Left lung (tissue), 10 donors: ENCODE data around the gene PRICKLE3. TPM values are rescaled to one million over a fixed set of nuclear protein-coding genes. Genes with fewer than 3 reads are reported as not detected.

Experiments
- ATAC-seq: fragments of 200-7000 bp; cut with Tn5 transposase; one replicate; pipeline ENCODE4 v1.9.1; 2020; ENCODE audit warnings: moderate library complexity
- DNase-seq, 4 donors: peaks; one replicate each; pipeline ENCODE4 v3.0.0-alpha.2; 2013 to 2020
- H3K27ac ChIP-seq, 2 donors: fragments of 200-600 bp; sonication (generic) in 1 of 2; one replicate each; pipeline versions ENCODE4 v1.5.0 to v1.8.0; 2020 to 2021
- H3K27me3 ChIP-seq, 2 donors: fragments of 200-600 bp; sonication (generic) in 1 of 2; one replicate each; pipeline versions ENCODE4 v1.5.0 to v1.8.0; 2020 to 2021
- H3K36me3 ChIP-seq, 2 donors: fragments of 200-600 bp; sonication (generic) in 1 of 2; one replicate each; pipeline versions ENCODE4 v1.5.0 to v1.8.0; 2020 to 2021
- H3K4me1 ChIP-seq, 2 donors: fragments of 200-600 bp; one replicate each; pipeline ENCODE4 v1.8.0; 2021
- H3K4me3 ChIP-seq, 2 donors: fragments of 200-600 bp; sonication (generic) in 1 of 2; one replicate each; pipeline versions ENCODE4 v1.5.0 to v1.8.0; 2020 to 2021; ENCODE audit warnings: mild to moderate bottlenecking in 1 of 2
- H3K9me3 ChIP-seq, 2 donors: fragments of 200-600 bp; sonication (generic) in 1 of 2; one replicate each; pipeline versions ENCODE4 v1.5.0 to v1.8.0; 2020 to 2021
- intact Hi-C, 2 donors: fragments of 100-400 bp; cut with DNase I; formaldehyde crosslinking; loops; one replicate each; pipeline versions ENCODE4 v1.11.2 to v1.14.2; 2022
- polyA plus RNA-seq, 6 donors: library from polyadenylated mRNA; unstranded; fragments of 120-200 nt; gene quantifications; one replicate each; pipeline ENCODE4 v1.2.1, GENCODE V29; 2013; ENCODE audit not compliant: insufficient read length in 6 of 6
- total RNA-seq, 2 donors: library from RNA; stranded (reverse); fragmentation: NEBNext Ultra II Directional; extraction: Animal tissue kit (Norgen Biotek cat#: 25700); gene quantifications; one replicate each; pipeline ENCODE4 v1.2.1, GENCODE V29; 2021
- TF ChIP-seq, protein P1 (sequence below), 2 donors: fragments of 200-600 bp; sonication (generic) in 1 of 2; IDR thresholded peaks; one replicate each; pipeline versions ENCODE4 v1.5.0 to v1.8.0; 2021; ENCODE audit warnings: antibody characterized with exemption in 2 of 2
- donor health status: DM: no; HTN: yes; CAD: no.
- donor health status: DM: no; HTN: no; CAD: no.

The PRICKLE3 gene
- total and polyA plus RNA-seq, 8 donors: 5.5 to 17.6 (median 5.8) TPM

DNA sequence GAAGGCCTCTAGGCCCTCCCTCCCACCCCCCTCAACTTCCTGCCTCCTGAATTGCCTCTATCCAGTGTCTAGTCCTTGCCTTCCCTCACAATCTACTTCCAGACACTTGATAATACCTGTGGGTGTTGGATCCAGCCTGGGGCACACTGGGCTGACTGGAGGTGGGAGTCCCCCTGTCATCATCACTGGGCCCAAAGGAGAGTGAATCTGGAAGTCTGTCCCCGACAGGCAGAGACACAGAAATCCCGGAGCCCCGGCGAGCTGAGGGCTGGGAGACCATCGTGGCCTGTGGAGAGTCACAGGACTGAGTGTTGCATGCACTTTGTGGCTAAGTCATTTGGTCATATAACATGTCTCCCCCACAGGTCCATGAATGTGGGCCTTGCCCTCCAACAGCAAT is 22.2 kb upstream of the PRICKLE3 start:
- TF ChIP-seq, protein P1, sequence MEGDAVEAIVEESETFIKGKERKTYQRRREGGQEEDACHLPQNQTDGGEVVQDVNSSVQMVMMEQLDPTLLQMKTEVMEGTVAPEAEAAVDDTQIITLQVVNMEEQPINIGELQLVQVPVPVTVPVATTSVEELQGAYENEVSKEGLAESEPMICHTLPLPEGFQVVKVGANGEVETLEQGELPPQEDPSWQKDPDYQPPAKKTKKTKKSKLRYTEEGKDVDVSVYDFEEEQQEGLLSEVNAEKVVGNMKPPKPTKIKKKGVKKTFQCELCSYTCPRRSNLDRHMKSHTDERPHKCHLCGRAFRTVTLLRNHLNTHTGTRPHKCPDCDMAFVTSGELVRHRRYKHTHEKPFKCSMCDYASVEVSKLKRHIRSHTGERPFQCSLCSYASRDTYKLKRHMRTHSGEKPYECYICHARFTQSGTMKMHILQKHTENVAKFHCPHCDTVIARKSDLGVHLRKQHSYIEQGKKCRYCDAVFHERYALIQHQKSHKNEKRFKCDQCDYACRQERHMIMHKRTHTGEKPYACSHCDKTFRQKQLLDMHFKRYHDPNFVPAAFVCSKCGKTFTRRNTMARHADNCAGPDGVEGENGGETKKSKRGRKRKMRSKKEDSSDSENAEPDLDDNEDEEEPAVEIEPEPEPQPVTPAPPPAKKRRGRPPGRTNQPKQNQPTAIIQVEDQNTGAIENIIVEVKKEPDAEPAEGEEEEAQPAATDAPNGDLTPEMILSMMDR (IDR thresholded peaks at IDR 0.05): no peak
- no peak for DNase-seq
- H3K9me3 ChIP-seq: no peaks in the 10 kb centered on the region
- intact Hi-C loops: no loop called here
- no peak overlapping the region for H3K4me3 ChIP-seq
- H3K27ac ChIP-seq: no peak overlapping the region
- H3K4me1 ChIP-seq: no peaks in the 10 kb centered on the region
- no peaks in the 10 kb centered on the region for H3K27me3 ChIP-seq
- H3K36me3 ChIP-seq: no peaks in the 10 kb centered on the region
- ATAC-seq: no peak

DNA sequence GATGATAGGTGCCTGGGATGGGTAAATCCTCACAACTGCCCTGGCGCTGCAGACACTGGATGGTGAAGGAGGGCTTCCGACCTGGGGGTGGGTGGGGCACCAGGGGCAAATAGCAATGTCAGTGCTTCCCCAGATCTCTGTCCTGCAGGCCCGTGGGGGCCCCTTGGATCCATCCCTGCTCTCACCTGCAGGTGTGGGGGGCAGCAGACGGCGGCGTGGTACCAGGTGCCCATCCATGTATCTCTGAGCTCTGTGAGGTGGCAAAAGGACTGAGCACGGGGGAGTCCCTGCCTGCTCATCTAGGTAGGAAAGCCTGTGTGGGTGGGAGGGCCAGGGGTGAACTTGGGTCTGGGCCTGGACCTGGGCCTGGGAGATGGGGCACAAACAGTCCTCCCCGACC is 20.4 kb upstream of the PRICKLE3 start:
- DNase-seq (no peak), ATAC-seq (no peak)
- intact Hi-C loops: no loop called here
- Histone ChIP-seq H3K27me3 (no peaks in the 10 kb centered on the region), H3K27ac (no peak overlapping the region), H3K4me1 (no peaks in the 10 kb centered on the region), H3K9me3 (no peaks in the 10 kb centered on the region), H3K4me3 (no peak overlapping the region), H3K36me3 (no peaks in the 10 kb centered on the region)
- TF ChIP-seq, protein P1 (IDR thresholded peaks at IDR 0.05): no peak

DNA sequence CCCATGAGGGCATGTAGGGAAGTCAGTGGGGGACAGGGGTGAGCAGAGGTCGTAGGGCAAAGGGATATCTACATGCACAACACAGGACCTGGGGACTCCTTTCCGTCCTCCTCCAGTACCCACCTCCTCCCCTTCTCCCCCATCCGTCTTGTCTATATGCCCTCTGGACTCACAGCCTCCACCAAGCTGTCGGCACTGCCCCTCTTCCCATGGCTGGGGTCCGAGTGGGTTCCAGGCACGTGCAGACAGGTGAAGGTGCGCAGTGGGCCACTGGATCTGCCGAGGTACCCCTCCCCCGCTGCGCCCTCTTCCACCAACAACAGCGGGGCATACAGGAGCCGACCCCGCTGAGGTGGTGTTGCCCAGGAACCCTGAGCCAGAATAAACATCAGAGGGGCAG is 19.3 kb upstream of the PRICKLE3 start:
- TF ChIP-seq, protein P1 (IDR thresholded peaks at IDR 0.05): no peak
- no peak overlapping the region for H3K27ac ChIP-seq
- H3K9me3 ChIP-seq: no peaks in the 10 kb centered on the region
- no peak overlapping the region for H3K4me3 ChIP-seq
- no peaks in the 10 kb centered on the region for H3K4me1 ChIP-seq
- H3K36me3 ChIP-seq: no peaks in the 10 kb centered on the region
- DNase-seq (no peak), ATAC-seq (no peak)
- intact Hi-C loops: no loop called here
- no peaks in the 10 kb centered on the region for H3K27me3 ChIP-seq

DNA sequence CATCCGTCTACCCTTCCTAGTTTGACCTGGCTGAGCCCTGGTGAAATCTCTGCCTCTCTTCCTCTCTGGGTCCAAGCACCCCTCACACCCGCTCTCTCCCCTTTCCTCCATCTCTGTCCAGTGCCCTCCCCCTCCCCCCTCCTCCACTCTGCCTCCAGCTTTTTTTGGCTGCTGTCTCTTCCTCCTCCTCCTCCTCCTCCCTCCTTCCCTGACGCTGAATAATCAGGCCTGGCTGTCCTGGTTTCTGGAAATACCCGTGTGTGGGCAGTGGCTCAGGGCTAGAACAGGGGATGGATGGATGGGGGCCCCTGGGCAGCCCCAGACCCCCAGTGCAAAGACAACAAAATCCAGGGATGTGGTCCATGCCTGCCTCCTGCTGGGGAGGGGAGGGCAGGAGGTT is 18.5 kb upstream of the PRICKLE3 start:
- TF ChIP-seq, protein P1 (IDR thresholded peaks at IDR 0.05): no peak
- Histone ChIP-seq H3K4me3 (no peak overlapping the region), H3K27ac (no peak overlapping the region), H3K9me3 (no peaks in the 10 kb centered on the region), H3K4me1 (no peaks in the 10 kb centered on the region), H3K36me3 (no peaks in the 10 kb centered on the region), H3K27me3 (no peaks in the 10 kb centered on the region)
- ATAC-seq: no peak
- intact Hi-C loops: no loop called here
- no peak for DNase-seq

DNA sequence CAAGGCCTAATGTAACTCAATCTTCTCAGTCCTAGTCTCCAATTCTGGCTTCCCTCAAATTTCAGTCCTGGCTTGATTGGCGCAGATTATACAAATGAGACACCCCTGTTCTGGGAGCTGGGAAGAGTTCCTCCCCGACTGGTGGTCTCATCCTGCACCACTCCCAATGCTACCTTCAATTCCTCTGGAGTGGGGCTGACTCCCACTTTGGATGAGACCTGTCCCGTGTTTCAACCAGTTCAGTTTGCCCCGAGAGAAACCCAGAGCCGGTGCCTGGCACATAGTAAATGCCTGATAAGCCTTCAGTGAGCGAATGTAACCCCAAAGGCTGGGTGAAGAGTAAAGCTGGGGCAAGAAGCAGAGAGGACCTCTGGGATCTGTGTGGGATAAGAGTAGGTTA is 17.8 kb upstream of the PRICKLE3 start:
- no peaks in the 10 kb centered on the region for H3K4me1 ChIP-seq
- no peaks in the 10 kb centered on the region for H3K36me3 ChIP-seq
- H3K9me3 ChIP-seq: no peaks in the 10 kb centered on the region
- DNase-seq (no peak), ATAC-seq (no peak)
- no peaks in the 10 kb centered on the region for H3K27me3 ChIP-seq
- no peak overlapping the region for H3K4me3 ChIP-seq
- intact Hi-C loops: no loop called here
- TF ChIP-seq, protein P1 (IDR thresholded peaks at IDR 0.05): no peak
- H3K27ac ChIP-seq: no peak overlapping the region
